Measurements from ENCODE around the gene ERVK3-1.

DNA sequence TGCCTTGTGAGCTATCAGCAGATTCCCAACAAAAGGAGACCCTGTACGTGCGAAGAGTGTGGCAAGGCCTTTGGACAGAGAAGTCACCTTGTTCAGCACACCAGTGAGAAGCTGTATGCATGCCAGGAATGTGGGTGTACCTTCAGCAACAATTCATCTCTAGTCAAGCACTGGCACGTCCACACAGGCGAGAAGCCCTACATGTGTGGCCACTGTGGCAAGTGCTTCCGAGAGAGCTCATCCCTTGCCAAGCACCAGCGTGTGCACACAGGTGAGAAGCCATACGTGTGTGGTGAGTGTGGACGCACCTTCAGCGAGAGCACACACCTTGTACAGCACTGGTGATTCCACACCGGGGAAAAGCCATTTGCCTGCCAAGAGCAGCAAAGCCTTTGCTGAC is 14.1 kb downstream of the ERVK3-1 start:
- TF ChIP-seq, protein P1, sequence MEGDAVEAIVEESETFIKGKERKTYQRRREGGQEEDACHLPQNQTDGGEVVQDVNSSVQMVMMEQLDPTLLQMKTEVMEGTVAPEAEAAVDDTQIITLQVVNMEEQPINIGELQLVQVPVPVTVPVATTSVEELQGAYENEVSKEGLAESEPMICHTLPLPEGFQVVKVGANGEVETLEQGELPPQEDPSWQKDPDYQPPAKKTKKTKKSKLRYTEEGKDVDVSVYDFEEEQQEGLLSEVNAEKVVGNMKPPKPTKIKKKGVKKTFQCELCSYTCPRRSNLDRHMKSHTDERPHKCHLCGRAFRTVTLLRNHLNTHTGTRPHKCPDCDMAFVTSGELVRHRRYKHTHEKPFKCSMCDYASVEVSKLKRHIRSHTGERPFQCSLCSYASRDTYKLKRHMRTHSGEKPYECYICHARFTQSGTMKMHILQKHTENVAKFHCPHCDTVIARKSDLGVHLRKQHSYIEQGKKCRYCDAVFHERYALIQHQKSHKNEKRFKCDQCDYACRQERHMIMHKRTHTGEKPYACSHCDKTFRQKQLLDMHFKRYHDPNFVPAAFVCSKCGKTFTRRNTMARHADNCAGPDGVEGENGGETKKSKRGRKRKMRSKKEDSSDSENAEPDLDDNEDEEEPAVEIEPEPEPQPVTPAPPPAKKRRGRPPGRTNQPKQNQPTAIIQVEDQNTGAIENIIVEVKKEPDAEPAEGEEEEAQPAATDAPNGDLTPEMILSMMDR (IDR thresholded peaks at IDR 0.05; ENCODE audit: low read length) = no peak
- no peak for TF ChIP-seq EZH2 (IDR thresholded peaks at IDR 0.05; ENCODE audit: borderline replicate concordance, low read length)
